Right hindlimb (tissue), 1 donor: Measurements from ENCODE around the gene VSTM2B.
A peak's percentile ranks its signal among the peaks of the same experiment; 100 is the strongest.

Experiments
- DNase-seq: peaks from one replicate; pipeline ENCODE4 v3.0.0-alpha.2; 2018

The VSTM2B gene

GRCh38 chr19:29497241-29497640 is 28.6 kb upstream of the VSTM2B start:
- no peak for DNase-seq

- no peak for DNase-seq
Measured at GRCh38 chr19:29497686-29498436, 27.9 kb upstream of the VSTM2B start.

- DNase-seq = no peak
Measured at GRCh38 chr19:29499261-29499920, 26.4 kb upstream of the VSTM2B start.

- no peak for DNase-seq
Measured at GRCh38 chr19:29499921-29500590, 25.7 kb upstream of the VSTM2B start.

- DNase-seq = no peak
Measured at GRCh38 chr19:29501816-29502580, 23.8 kb upstream of the VSTM2B start.

- no peak for DNase-seq
Measured at GRCh38 chr19:29502581-29502850, 23.3 kb upstream of the VSTM2B start.

GRCh38 chr19:29503140-29503758 is 22.5 kb upstream of the VSTM2B start:
- DNase-seq = no peak

GRCh38 chr19:29503785-29504184 is 22.0 kb upstream of the VSTM2B start:
- DNase-seq = no peak

- no peak for DNase-seq
Measured at GRCh38 chr19:29504454-29504853, 21.3 kb upstream of the VSTM2B start.

GRCh38 chr19:29505097-29505824 is 20.5 kb upstream of the VSTM2B start:
- peak; percentile 55 for DNase-seq

- no peak for DNase-seq
Measured at GRCh38 chr19:29506619-29506911, 19.2 kb upstream of the VSTM2B start.

- no peak for DNase-seq
Measured at GRCh38 chr19:29507081-29507860, 18.5 kb upstream of the VSTM2B start.

GRCh38 chr19:29508181-29508580 is 17.6 kb upstream of the VSTM2B start:
- DNase-seq = no peak

GRCh38 chr19:29509456-29509855 is 16.3 kb upstream of the VSTM2B start:
- DNase-seq = no peak

GRCh38 chr19:29510701-29511265 is 15.0 kb upstream of the VSTM2B start:
- DNase-seq = no peak

- no peak for DNase-seq
Measured at GRCh38 chr19:29511768-29512167, 14.0 kb upstream of the VSTM2B start.

- no peak for DNase-seq
Measured at GRCh38 chr19:29512748-29513147, 13.0 kb upstream of the VSTM2B start.

- DNase-seq = no peak
Measured at GRCh38 chr19:29514525-29515232, 11.1 kb upstream of the VSTM2B start.

- DNase-seq = no peak
Measured at GRCh38 chr19:29515233-29515619, 10.6 kb upstream of the VSTM2B start.

- no peak for DNase-seq
Measured at GRCh38 chr19:29515706-29516357, 10.0 kb upstream of the VSTM2B start.
